ENCODE results near the gene CLEC16A.

Gene CLEC16A

GRCh38 chr16:10992797-10993196 lies 48.4 kb downstream of the CLEC16A start:
- Histone ChIP-seq H3K27ac (replicated peaks) (no peak overlapping the region), H3K4me3 (replicated peaks; ENCODE audit: insufficient read depth, low read length) (no peak overlapping the region), H3K27me3 (ENCODE audit: insufficient read depth, poor library complexity, severe bottlenecking) (no peaks in the 10 kb centered on the region)
- no peak for DNase-seq (ENCODE audit: low read depth in 1 of 2, low spot score in 1 of 2)
- no peak for TF ChIP-seq REST (IDR thresholded peaks at IDR 0.05; ENCODE audit: insufficient replicate concordance, low read depth)
- TF ChIP-seq POLR2AphosphoS5 (IDR thresholded peaks at IDR 0.05; ENCODE audit: low read depth) = no peak
- TF ChIP-seq SPI1 (IDR thresholded peaks at IDR 0.05; ENCODE audit: borderline replicate concordance, low read depth) = no peak
- no peak for TF ChIP-seq GABPA (IDR thresholded peaks at IDR 0.05; ENCODE audit: low read depth)
- no peak for TF ChIP-seq CTCF (IDR thresholded peaks at IDR 0.05; ENCODE audit: insufficient read depth, low read length)

GRCh38 chr16:10993649-10994048 lies 49.3 kb downstream of the CLEC16A start:
- no peak for DNase-seq (ENCODE audit: low read depth in 1 of 2, low spot score in 1 of 2)
- Histone ChIP-seq H3K27me3 (ENCODE audit: insufficient read depth, poor library complexity, severe bottlenecking) (no peaks in the 10 kb centered on the region), H3K4me3 (replicated peaks; ENCODE audit: insufficient read depth, low read length) (no peak overlapping the region), H3K27ac (replicated peaks) (no peak overlapping the region)
- TF ChIP-seq POLR2AphosphoS5 (IDR thresholded peaks at IDR 0.05; ENCODE audit: low read depth) (no peak), REST (IDR thresholded peaks at IDR 0.05; ENCODE audit: insufficient replicate concordance, low read depth) (no peak), SPI1 (IDR thresholded peaks at IDR 0.05; ENCODE audit: borderline replicate concordance, low read depth) (no peak), CTCF (IDR thresholded peaks at IDR 0.05; ENCODE audit: insufficient read depth, low read length) (no peak)

- H3K27ac ChIP-seq (replicated peaks) = no peak overlapping the region
- DNase-seq (ENCODE audit: low read depth in 1 of 2, low spot score in 1 of 2) = no peak
- TF ChIP-seq POLR2AphosphoS5 (IDR thresholded peaks at IDR 0.05; ENCODE audit: low read depth) (no peak), SPI1 (IDR thresholded peaks at IDR 0.05; ENCODE audit: borderline replicate concordance, low read depth) (no peak), REST (IDR thresholded peaks at IDR 0.05; ENCODE audit: insufficient replicate concordance, low read depth) (no peak), CTCF (IDR thresholded peaks at IDR 0.05; ENCODE audit: insufficient read depth, low read length) (no peak), GABPA (IDR thresholded peaks at IDR 0.05; ENCODE audit: low read depth) (no peak)
Measured at GRCh38 chr16:10994571-10994970, 50.2 kb downstream of the CLEC16A start.

More at GRCh38 chr16:10994571-10994970, 50.2 kb downstream of the CLEC16A start:
- Histone ChIP-seq H3K4me3 (replicated peaks; ENCODE audit: insufficient read depth, low read length) (no peak overlapping the region), H3K27me3 (ENCODE audit: insufficient read depth, poor library complexity, severe bottlenecking) (no peaks in the 10 kb centered on the region)

Measured in HL-60 (cell line).